HG02840 (cell line): ENCODE data around the gene GSDME.

Source experiments
- ATAC-seq: cut with Tn5 transposase; IDR thresholded peaks from one replicate; pipeline ENCODE4 v1.9.1; 2021; ENCODE audit warnings: mild to moderate bottlenecking, moderate library complexity, moderate number of reproducible peaks; ENCODE audit not compliant: unreplicated experiment, low FRiP score

GSDME gene

DNA sequence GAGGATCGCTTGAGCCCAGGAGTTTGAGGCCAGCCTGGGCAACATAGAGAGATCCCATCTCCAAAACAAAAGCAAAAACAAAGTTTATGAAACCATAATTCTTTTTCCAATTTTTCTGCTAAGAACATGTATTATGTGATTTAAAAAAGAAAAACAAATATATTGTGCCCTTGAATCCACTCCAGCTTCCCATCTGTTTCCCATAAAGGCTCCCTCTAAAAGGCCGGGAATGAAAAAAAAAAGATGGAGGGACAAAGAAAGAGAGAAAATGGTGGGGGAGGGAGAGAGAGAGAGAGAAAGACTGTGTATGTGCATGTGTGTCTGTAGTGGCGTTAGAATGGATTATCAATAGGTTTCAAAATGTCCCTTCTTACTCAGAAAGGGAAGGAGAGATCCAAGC, 20.5 kb upstream of the GSDME start:
- no peak for ATAC-seq

DNA sequence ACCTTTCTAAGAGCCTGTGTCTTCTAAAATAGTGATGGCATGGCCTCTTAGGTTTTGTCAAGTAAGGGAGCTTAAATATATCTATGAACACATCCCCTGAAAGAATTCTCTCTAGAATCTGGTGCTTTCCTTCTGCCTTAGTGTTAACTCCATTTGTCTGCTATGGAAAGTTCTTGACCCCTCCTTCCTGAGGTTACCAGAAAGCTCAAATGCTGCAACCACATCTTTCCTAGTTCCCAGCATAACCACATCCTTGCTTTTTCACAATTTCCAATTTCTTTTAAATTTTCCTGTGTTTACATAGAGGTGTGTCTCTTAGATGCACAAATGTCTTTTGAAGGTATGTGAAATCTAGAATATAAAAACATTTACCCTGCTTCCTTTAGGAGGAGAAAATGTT, 16.4 kb upstream of the GSDME start:
- no peak for ATAC-seq

DNA sequence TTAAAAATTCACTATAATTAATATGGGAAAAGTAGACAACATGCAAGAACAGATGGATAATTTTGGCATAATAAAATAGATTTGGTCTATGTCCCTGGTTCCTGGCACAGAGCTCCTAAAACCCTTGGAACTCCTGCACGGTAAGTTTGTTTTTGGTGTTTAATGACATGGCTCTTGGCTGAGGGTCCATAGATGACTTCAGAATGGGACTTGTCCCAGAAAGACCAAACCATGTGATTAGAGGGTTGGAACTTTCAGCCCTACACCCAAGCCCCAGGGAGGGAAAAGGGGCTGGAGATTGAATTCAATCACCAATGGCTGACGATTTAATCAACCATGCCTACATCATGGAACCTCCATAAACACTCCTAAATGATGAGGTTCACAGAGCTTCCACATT, 12.6 kb upstream of the GSDME start:
- no peak for ATAC-seq

DNA sequence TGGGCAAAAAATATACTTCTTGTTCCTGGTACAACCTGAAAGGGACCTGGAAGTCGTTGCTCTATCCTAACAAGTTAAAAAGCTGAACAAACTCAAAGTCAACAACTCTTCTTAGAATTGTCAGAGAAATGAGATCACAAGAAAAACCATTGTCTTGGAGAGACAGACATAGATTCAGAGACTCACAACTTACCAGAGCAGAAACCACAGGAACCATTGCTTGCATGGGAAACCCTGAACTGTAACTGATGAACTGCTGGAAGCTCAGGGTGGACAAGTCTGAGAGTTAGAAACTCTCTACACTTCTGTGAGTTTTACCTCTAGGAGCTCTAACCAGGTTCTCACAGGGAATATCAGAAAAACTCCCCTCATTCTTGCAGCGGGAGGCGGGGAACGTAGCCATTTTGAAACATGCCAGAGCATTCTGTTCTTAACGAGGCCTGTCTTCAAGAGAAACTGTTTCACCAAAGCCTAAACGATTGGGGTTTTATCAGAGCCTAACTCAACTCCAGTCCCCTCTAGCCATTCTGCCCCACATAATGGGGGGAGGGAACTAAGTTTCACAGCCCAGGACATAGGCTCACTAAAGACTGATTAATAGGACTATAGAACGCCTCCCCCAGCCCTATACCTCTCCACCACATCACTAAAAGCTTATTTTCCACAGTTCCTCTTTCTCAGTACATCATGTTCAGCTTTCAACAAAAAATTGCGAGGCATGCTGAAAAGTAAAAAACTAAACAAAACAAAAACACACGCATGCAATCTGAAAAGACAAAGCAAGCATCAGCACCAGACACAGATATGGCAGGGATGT, 12.0 kb upstream of the GSDME start:
- no peak for ATAC-seq

DNA sequence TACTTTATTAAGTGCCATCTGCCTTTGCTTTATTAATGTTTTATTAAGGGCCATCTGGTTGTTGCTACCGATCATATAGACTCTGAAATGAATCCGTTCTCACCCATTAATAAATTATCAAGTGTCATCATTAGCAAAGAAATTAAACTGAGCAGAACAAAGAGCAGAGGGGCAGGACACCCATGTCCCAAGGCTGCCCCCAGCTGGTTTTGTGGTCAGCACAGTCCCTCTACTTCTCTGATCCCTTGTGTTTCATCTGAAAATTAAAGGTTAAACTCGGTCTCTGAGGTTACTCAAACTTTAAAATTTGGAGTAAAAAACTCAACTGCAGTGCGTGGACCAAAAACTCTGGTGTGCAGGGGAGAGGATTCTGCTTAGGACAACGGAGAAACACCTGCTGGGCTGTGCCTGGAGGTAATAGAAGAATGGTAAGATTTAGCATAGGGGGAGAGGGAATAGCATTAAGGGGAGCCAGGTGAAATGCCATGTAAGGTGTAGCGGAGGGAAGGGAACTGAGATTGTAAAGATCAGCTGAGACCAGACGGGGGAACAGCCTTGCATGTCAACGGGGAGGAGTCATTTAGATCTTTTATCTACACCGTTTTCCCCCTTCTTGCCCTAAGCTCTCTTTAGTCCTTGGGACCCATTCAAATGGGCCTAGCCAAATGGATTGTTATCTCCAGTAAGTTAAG, 10.8 kb upstream of the GSDME start:
- ATAC-seq, result no peak

DNA sequence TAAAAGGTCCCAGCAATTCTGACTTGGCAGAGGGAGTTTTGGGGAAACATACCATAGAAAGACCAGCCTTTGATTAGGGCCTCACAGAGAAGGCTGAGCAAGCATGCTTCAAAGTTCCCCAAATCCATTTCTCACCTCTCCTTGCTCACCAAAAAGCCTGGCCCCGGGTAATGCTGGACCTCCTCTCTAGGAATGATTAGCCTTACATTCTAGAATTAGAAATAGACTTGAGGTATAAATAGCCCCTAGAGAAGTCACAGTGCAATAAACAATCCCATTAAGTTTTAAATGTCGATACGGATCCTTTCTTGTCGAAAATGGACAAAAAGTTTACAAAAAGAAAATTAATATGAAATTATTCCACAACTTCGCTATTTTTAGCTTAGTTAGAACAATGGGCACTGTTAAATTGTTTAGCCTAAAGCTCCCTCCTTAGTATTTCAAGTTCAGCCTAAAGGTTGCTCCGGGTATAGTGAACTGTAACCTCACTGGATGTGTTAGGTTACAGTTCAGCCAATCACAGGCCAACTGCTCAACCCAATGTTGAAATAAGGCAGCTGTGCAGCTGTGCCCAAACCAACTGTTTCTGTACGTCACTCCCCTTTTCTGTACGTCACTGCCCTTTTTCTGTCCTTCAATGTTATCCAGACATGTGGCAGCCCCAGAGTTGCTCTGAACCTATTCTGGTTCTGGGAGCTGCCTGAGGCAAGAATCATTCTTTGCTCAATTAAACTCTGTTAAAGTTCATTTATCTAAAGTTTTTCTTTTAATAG, 7.9 kb upstream of the GSDME start:
- ATAC-seq, result no peak

DNA sequence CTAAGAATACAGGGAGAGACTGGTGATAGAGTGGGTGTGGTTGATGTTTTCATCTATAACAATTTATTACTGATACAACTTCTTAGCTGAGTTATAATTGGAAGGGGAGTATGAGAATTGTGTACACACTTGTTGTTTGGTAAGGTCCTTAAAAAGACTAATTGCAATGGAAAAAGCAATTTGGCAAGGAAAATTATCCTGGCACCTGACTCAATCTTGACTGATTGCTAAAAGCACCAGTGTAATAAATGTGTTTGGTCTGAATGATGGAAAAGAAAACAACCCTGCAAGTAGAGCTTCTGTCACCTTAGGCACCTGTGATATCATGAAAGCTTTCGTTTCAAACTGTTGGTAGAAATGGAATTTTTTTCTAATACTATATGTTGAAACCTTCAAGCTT, 6.7 kb upstream of the GSDME start:
- no peak for ATAC-seq

DNA sequence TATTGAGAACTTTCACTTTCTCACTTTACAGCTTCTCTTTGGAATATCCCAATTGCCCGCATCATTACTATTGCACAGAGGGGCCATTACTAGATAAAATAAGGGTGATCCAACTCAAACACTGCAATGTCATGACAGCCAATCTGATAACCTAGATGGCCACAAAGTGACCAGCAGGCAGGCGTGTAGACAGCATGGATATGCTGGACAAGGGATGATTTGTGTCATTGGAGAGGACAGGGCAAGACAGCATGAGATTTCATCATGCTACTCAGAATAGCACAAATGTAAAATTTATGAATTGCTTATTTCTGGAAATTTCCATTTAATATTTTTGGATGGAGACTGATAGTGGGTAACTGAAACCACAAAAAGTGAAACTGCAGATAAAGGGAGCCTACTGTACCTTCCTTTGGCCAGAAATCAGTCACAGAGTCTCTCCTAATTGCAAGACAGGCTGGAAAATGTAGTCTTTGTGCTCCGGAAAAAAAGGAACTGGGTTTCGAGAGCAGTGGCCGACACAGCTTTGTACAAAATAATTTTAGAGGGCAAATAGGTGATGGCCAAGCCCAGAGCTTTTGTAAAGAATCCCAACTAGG, 6.1 kb upstream of the GSDME start:
- no peak for ATAC-seq

DNA sequence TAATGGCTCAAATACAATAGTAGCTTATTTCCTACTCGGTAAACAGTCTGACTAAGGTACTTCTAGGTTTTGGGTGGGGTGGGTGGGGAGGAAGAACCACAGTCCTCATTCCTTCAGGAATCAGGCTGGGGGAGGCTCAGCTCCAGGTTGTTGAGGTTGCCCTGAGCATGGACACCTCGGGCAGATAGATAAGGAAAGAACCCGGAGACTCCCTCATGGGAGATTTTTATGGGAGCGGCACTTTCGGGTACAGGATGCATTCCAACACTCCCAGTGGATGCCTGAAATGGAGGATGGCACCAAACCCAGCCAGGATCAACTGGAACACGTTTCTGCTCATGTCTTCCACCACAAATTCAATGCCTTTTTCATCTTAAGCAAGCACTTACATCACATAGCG, 5.5 kb upstream of the GSDME start:
- ATAC-seq, result no peak

DNA sequence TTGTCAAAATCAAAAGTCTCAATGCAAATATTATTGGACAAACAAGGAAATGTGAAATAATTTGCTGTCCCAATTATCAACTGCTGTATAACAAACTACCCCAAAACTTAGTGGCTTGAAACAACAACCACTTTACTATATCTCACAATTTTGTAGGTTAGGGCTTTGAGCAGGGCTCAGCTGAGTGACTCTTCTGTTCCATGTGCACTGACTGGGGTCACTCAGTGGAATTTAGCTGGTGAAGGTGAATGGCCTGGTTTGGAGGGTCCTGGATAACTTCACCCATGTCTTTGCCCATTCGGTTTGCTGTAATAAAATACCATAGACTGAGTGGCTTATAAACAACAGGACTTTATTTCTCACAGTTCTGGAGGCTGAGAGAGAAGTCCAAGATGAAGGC, 3.7 kb upstream of the GSDME start:
- no peak for ATAC-seq

DNA sequence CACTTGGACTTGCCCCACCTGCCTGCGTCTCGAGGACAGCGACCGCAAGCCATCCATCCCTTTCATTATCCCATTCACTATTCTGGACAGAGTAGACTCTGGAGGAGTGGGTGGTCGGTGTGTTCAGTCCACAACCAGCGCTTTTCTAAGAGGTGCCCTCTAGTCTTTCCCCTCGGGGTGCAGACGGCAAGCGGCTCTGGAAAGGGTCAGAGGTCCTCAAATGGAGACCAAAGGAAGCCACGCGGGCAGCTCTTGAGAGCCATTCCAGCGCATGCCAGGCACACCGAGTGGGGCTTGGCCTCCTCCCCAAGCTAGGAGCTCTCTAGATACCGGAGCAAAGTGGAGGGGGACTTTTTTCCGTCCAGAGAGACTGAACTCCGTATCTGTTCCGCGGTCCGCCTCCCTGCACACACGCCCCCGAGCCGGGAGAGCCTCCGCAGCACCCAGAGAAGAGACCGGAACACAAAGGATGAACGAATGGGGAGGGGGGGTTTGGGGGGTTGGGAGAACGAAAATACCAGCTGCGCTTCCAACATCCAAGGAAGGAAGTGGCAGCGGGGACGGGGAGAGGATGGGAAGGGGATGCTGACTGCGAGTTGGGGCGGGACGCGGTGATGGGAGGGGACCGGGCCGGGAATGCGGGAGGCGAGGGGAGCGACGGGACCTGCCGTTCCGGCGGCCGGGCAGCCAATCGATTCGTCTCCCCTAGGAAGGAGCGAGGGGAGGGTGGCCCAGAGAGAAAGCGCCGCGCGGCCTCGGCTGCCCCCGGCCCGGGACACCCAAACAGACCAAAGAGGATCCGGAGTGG, 515 bp downstream of the GSDME start:
- ATAC-seq, result peak; percentile 30

DNA sequence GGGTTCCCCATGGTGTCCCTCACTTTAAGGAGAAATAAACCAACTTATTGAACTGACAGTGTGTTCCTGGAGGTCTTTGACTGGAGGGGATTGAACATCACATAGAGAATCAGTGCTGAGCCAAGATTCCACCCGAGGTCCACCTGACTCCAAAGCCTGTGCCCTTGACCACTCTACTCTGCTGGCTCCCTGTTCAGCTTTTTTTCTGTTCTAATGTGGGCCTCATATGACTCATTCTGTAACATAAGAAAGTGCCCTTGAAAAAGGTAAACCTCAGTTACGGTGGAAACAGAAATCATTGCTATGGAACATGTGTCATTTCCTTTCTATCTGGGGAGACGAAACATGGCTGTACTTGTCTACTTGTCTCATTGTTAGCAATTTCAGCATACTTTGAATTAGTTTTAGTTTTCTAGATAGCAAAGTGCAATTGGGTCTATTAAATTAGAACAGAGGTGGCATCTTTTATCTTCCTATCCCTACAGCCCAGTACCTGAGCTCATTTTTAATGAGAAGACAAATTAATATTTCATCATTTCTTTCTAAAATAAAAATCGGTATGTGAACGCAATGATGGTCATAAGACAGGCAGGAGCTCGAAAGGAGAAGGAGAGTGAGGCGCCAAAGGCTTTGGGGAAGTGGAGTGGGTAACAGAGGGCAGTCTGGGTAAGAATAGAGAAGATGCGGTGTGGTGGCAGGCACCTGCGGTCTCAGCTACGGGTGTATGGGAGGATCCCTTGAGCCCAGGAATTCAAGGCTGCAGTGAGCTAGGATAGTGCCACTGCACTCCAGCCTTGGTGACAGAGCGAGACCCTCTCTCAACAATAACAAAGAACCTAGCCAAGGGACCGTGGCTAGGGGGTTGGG, 1.5 kb downstream of the GSDME start:
- ATAC-seq, result peak; percentile 52

DNA sequence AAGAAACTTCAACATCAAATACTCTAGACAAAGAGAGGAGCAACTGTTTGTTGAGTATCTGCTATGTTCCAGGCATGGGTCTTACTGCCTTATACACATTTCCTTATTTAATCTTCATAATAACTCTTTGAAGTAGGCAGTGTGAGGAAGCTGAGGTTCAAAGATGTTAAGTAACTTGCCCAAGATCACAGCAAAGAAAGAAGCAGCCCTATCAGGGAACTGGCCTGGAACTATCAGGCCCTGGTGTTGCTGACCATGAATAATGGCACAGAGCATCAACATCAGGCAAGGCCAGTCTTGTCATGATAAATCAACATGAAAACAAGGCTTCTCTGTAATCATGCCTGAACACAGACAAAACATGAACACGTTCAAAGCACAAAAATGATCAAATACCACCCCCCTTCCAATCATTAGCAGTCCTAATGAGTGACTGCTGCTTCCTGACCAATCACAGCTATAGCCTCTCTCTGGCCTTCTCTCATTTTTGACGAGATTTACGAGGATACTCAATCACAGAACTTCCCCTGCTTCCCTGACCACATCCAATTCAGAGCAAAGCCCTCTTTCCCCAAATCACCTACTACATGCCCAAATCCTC, 2.3 kb downstream of the GSDME start:
- no peak for ATAC-seq

DNA sequence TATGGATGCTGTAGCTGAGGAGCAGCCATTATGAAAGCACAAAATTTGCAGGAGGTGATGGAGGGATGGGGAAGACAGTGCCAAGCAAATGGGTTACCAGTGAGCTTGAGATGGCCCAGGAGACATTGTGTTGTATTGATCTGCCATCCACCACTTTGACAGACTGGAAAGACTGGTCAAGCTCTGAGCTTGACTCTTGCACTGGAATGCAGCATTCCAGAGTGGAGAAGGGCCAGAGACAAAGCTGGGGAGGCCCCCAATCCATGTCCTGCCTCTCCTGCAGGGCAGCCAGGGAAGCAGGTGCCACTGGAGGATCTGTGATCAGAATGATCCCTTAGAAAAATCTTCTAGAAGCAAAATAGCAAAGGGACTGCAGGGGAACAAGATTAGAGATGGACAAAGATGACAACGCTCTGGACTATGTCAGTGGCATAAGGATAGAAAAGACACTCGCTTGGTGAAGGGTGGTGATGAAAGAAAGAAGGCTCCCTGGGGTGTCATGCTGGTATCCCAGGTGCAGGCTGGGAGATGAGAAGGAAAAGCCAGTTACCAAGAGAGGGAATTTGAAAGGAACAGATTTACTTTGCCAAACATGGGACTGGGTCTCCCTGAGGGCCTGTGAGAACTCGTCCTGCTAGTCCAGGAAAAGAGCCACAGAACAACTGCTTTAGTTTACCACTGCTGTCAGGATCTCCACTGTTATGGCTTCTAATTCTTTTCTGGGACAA, 5.0 kb downstream of the GSDME start:
- ATAC-seq, result no peak

DNA sequence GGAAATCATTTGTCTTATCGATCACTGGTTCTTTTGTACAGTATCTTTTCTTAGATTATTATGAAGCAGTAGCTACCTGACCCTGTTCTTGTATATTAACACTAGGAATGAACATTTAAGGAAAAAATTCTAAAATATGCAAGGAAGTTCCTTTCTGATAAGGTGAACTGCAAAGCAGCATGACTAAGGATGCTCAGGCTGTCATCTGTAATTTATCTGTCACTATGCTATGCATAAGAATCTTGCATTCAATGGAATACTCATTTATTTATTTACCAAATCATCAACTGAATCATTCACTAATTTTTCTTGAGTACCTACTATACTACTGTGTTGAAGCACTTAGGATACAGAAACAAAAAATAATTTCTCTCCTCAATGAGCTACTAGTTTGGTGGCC, 5.8 kb downstream of the GSDME start:
- no peak for ATAC-seq

DNA sequence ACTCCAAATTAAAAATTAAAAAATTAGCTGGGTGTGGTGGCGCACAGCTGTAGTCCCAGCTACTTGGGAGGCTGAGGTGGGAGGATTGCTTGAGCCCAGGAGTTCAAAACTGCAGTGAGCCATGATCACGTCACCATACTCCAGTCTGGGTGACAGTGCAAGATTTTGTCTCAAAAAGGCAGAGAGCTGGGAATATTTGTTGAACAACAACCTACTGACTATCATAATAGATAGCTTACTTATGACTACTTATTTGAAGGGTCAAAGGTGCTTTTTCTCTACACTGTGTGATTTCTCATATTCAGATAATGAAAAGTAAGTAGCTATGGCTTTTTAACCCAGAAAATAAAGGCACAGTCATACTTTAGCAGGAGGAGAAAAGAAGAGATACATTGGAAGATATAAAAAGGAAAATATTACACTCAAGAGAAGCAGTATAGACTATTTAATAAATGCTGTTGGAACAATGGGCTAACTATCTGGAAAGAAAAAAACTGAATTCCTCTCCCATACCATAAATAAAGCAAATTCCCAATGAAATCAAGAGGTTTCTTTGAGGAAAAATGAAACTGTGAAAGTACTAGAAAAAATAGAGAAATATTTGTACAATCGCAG, 6.7 kb downstream of the GSDME start:
- no peak for ATAC-seq

DNA sequence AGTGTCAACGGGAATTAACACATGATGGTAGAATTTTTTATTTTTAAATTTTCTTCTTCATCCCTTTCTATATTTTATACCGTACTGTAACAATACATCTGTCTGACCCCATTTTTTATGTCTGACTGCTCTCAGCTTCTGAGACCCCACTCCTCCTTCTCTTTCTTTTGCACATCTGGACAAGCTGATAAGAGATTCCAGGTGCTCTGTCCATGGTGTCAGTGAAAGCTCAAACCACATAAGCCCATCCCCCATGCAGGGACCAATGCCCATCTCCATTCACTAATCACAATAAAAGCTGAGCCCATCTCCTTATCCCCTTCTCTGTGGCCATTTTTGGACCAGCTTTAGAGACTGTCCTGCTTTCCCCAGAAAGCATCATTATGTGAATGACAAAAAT, 8.7 kb downstream of the GSDME start:
- no peak for ATAC-seq

DNA sequence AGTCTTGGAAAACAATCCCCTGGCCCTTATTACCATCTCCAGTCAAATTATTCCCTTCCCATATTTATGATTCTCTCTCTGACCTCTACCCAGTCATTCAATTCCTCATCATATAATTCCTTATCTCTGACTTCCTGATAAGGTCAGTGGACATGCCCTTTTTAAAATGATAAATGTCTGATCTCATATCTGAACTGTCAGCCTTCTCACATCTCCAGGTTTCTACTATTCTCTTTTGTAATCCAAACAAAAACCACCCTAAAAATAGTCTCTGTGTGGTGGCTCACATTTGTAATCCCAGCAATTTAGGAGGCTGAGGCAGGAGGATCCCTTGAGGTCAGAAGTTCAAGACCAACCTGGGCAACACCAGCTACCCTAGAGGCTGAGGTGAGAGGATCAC, 11.9 kb downstream of the GSDME start:
- no peak for ATAC-seq
